Neural cell (in vitro differentiated cells): ENCODE results near the gene FBLIM1.

Source experiments
- EZH2 ChIP-seq: fragments of 200-600, 300-800 bp; shearing (Covaris generic), sonication (generic); IDR thresholded peaks from 2 replicates; pipeline ENCODE4 v1.6.1; 2014; ENCODE audit warnings: antibody characterized with exemption, low read length, borderline replicate concordance, mild to moderate bottlenecking; ENCODE audit not compliant: insufficient read depth, poor library complexity, severe bottlenecking
- MXI1 ChIP-seq: fragments of 450-650 bp; conservative IDR thresholded peaks from 2 replicates; pipeline ENCODE4 v1.6.1; 2014; ENCODE audit warnings: antibody characterized with exemption, mild to moderate bottlenecking; ENCODE audit not compliant: poor library complexity, severe bottlenecking
- TF ChIP-seq, protein P1 (sequence below): fragments of 450-650 bp; IDR thresholded peaks from 2 replicates; pipeline ENCODE4 v1.5.1; 2014; ENCODE audit warnings: antibody characterized with exemption, mild to moderate bottlenecking, moderate library complexity; ENCODE audit not compliant: poor library complexity, severe bottlenecking

DNA sequence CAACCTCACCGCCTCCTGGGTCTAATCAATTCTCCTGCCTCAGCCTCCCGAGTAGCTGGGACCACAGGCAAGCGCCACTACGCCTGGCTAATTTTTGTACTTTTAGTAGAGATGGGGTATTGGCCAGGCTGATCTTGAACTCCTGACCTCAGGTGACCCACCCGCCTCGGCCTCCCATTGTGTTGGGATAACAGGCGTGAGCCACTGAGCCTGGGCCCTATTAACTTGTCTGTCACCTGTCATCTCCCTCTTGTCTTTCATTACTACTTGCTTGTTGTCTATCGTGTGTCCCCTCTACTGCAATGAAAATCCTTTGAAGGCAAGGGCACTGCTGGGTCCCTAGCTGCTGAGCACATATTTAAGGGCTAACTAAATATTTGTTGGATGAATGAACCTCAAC lies 45.5 kb downstream of the FBLIM1 start:
- TF ChIP-seq EZH2 (no peak), MXI1 (no peak)
- TF ChIP-seq, protein P1, sequence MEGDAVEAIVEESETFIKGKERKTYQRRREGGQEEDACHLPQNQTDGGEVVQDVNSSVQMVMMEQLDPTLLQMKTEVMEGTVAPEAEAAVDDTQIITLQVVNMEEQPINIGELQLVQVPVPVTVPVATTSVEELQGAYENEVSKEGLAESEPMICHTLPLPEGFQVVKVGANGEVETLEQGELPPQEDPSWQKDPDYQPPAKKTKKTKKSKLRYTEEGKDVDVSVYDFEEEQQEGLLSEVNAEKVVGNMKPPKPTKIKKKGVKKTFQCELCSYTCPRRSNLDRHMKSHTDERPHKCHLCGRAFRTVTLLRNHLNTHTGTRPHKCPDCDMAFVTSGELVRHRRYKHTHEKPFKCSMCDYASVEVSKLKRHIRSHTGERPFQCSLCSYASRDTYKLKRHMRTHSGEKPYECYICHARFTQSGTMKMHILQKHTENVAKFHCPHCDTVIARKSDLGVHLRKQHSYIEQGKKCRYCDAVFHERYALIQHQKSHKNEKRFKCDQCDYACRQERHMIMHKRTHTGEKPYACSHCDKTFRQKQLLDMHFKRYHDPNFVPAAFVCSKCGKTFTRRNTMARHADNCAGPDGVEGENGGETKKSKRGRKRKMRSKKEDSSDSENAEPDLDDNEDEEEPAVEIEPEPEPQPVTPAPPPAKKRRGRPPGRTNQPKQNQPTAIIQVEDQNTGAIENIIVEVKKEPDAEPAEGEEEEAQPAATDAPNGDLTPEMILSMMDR, result no peak
